GM23338 (cell line): ENCODE measurements around the gene SLC25A42. TPM values are rescaled to one million over a fixed set of nuclear protein-coding genes. Genes with fewer than 3 reads are reported as not detected.

Experiments used
- ATAC-seq: fragments of 200-7000 bp; cut with Tn5 transposase; 3 replicates; pipeline ENCODE4 v1.9.1; 2020
- DNase-seq: peaks from one replicate; pipeline ENCODE4 v3.0.0-alpha.2; 2015; ENCODE audit warnings: low spot score
- H2AFZ ChIP-seq: fragments of 200-600 bp; sonication (generic); 2 replicates; pipeline ENCODE4 v1.8.0; 2016; ENCODE audit warnings: antibody characterized with exemption, mild to moderate bottlenecking, moderate library complexity
- H3F3A ChIP-seq: fragments of 200-600 bp; sonication (generic); replicated peaks from 2 replicates; pipeline ENCODE4 v1.8.0; 2017; ENCODE audit warnings: antibody characterized with exemption, mixed run types, low read depth
- H3K27ac ChIP-seq: fragments of 200-600 bp; sonication (generic); 2 replicates; pipeline ENCODE4 v1.6.1; 2016; ENCODE audit warnings: low read depth
- H3K27me3 ChIP-seq: fragments of 200-600 bp; sonication (generic); 2 replicates; pipeline ENCODE4 v1.8.0; 2016; ENCODE audit warnings: mild to moderate bottlenecking, mixed run types, moderate library complexity; ENCODE audit not compliant: insufficient read depth
- H3K36me3 ChIP-seq: fragments of 200-600 bp; sonication (generic); 2 replicates; pipeline ENCODE4 v1.8.0; 2016; ENCODE audit warnings: mild to moderate bottlenecking; ENCODE audit not compliant: insufficient read depth
- H3K4me1 ChIP-seq: fragments of 200-600 bp; sonication (generic); 2 replicates; pipeline ENCODE4 v1.8.0; 2016; ENCODE audit warnings: mild to moderate bottlenecking, moderate library complexity; ENCODE audit not compliant: insufficient read depth
- H3K4me2 ChIP-seq: fragments of 200-600 bp; sonication (generic); 2 replicates; pipeline ENCODE4 v1.7.1; 2017; ENCODE audit warnings: mixed run types
- H3K4me3 ChIP-seq: fragments of 200-600 bp; sonication (generic); 2 replicates; pipeline ENCODE4 v1.6.1; 2016; ENCODE audit warnings: mixed run types
- H3K79me2 ChIP-seq: fragments of 200-600 bp; sonication (generic); replicated peaks from 2 replicates; pipeline ENCODE4 v1.8.0; 2017; ENCODE audit warnings: mild to moderate bottlenecking; ENCODE audit not compliant: insufficient read depth
- H3K9me2 ChIP-seq: fragments of 200-600 bp; sonication (generic); 2 replicates; pipeline ENCODE4 v1.8.0; 2017; ENCODE audit not compliant: insufficient read depth
- H4K20me1 ChIP-seq: fragments of 200-600 bp; sonication (generic); replicated peaks from 2 replicates; pipeline ENCODE4 v1.8.0; 2017; ENCODE audit warnings: mild to moderate bottlenecking; ENCODE audit not compliant: insufficient read depth
- H3K27ac Mint-ChIP-seq: 2 replicates; pipeline ENCODE4 v1.8.0; 2020; ENCODE audit warnings: inconsistent platforms, mild to moderate bottlenecking, moderate library complexity, mixed read lengths
- H3K27me3 Mint-ChIP-seq: 3 replicates; pipeline ENCODE4 v1.8.0; 2022; ENCODE audit warnings: low read depth, mild to moderate bottlenecking, moderate library complexity, mixed read lengths, inconsistent platforms; ENCODE audit not compliant: insufficient read depth, poor library complexity
- H3K36me3 Mint-ChIP-seq: 3 replicates; pipeline ENCODE4 v1.8.0; 2021; ENCODE audit warnings: low read depth, mild to moderate bottlenecking, inconsistent platforms, moderate library complexity, mixed read lengths
- H3K4me1 Mint-ChIP-seq: 3 replicates; pipeline ENCODE4 v1.8.0; 2020; ENCODE audit warnings: mild to moderate bottlenecking, inconsistent platforms, mixed read lengths
- H3K4me3 Mint-ChIP-seq: 3 replicates; pipeline ENCODE4 v1.8.0; 2021; ENCODE audit warnings: moderate library complexity, mild to moderate bottlenecking, inconsistent platforms, mixed read lengths
- H3K9me3 Mint-ChIP-seq: 3 replicates; pipeline ENCODE4 v1.8.0; 2020; ENCODE audit warnings: moderate library complexity, mild to moderate bottlenecking, inconsistent platforms, mixed read lengths
- CREB1 ChIP-seq: fragments of 250-450 bp; sonication (Bioruptor Pico); IDR thresholded peaks from 2 replicates; pipeline ENCODE4 v1.5.0; 2020; ENCODE audit warnings: low read depth, mild to moderate bottlenecking, moderate library complexity
- CTCF ChIP-seq, 2 experiments: fragments of 200-600 bp in 1 of 2; sonication (generic) in 1 of 2; conservative IDR thresholded peaks; 2 replicates each; pipeline versions ENCODE4 v1.5.1 to v1.6.1; 2016 to 2017; ENCODE audit warnings: antibody characterized with exemption in 2 of 2, low read depth in 2 of 2, mild to moderate bottlenecking in 2 of 2, moderate library complexity in 1 of 2
- ETS1 ChIP-seq: IDR thresholded peaks from 2 replicates; pipeline ENCODE4 v1.6.1; 2016; ENCODE audit warnings: antibody characterized with exemption
- EZH2 ChIP-seq: fragments of 200-600 bp; sonication (generic); IDR thresholded peaks from one replicate; pipeline ENCODE4 v1.8.0; 2017; ENCODE audit warnings: antibody characterized with exemption, mild to moderate bottlenecking, low read depth; ENCODE audit not compliant: unreplicated experiment
- EZH2phosphoT487 ChIP-seq: fragments of 200-600 bp; sonication (generic); IDR thresholded peaks from one replicate; pipeline ENCODE4 v1.8.1; 2018; ENCODE audit warnings: antibody characterized with exemption; ENCODE audit not compliant: unreplicated experiment
- JUNB ChIP-seq: IDR thresholded peaks from one replicate; pipeline ENCODE4 v1.6.1; 2016; ENCODE audit warnings: antibody characterized with exemption; ENCODE audit not compliant: unreplicated experiment
- POLR2AphosphoS5 ChIP-seq: IDR thresholded peaks from 2 replicates; pipeline ENCODE4 v1.6.1; 2016; ENCODE audit warnings: antibody characterized with exemption, low read depth
- REST ChIP-seq: IDR thresholded peaks from one replicate; pipeline ENCODE4 v1.6.1; 2018; ENCODE audit warnings: antibody characterized with exemption; ENCODE audit not compliant: unreplicated experiment
- ZNF114 ChIP-seq: fragments of 250-450 bp; sonication (Bioruptor Pico); IDR thresholded peaks from 2 replicates; pipeline ENCODE4 v1.5.0; 2020; ENCODE audit warnings: mild to moderate bottlenecking, moderate library complexity
- ZNF331 ChIP-seq: fragments of 250-450 bp; sonication (Bioruptor Pico); IDR thresholded peaks from 2 replicates; pipeline ENCODE4 v1.5.0; 2020; ENCODE audit warnings: low read depth, mild to moderate bottlenecking, moderate library complexity
- ZNF462 ChIP-seq: fragments of 250-450 bp; sonication (Bioruptor Pico); IDR thresholded peaks from 2 replicates; pipeline ENCODE4 v1.5.0; 2020; ENCODE audit warnings: mild to moderate bottlenecking, moderate library complexity
- polyA plus RNA-seq: library from polyadenylated mRNA; unstranded; fragments of >200 nt; fragmentation: Nextera tagmentation; extraction: Ambion mirVana; gene quantifications from 2 replicates; pipeline ENCODE4 v1.2.1, GENCODE V29; 2016
- total RNA-seq: library from RNA; depleted of rRNA; stranded (reverse); fragments of >200 nt; shearing (Covaris generic); gene quantifications from 2 replicates; pipeline ENCODE4 v1.2.3, GENCODE V29; 2014

SLC25A42 gene
- total and polyA plus RNA-seq, 2 experiments from 2014 or later: 7.3 to 7.6 TPM

GRCh38 chr19:19145684-19146608 is 82.2 kb downstream of the SLC25A42 start:
- H3K4me3 ChIP-seq: peak overlapping the region; percentile 40; the same call in 1 of the 2 replicates

More at GRCh38 chr19:19145684-19146608, 82.2 kb downstream of the SLC25A42 start:
- no peaks in the 10 kb centered on the region for H3K9me2 ChIP-seq
- H3K9me3 Mint-ChIP-seq: no peaks in the 10 kb centered on the region
- H3K4me1 Mint-ChIP-seq: no peaks in the 10 kb centered on the region
- DNase-seq (peak; percentile 89), ATAC-seq (peak; percentile 91)
- H3K4me3 Mint-ChIP-seq: no peak overlapping the region
- no peaks in the 10 kb centered on the region for H3F3A ChIP-seq
- peak overlapping the region; percentile 74 for H3K4me2 ChIP-seq
- H3K4me1 ChIP-seq: no peaks in the 10 kb centered on the region
- H2AFZ ChIP-seq: peak overlapping the region; percentile 94; the same call in 1 of the 2 replicates
- H4K20me1 ChIP-seq: no peaks in the 10 kb centered on the region
- peaks cover 8% of the 10 kb centered on the region; the same call in 2 of the 3 replicates for H3K36me3 Mint-ChIP-seq
- H3K27ac ChIP-seq: no peak overlapping the region
- no peaks in the 10 kb centered on the region for H3K36me3 ChIP-seq
- TF ChIP-seq CTCF (conservative IDR thresholded peaks at IDR 0.05; ENCODE audit: low read depth in 2 of 2): peak; percentile 72 to 98
- TF ChIP-seq REST: no peak
- TF ChIP-seq JUNB: no peak
- TF ChIP-seq ZNF462 (CRISPR knock-in tag): no peak
- no peak for TF ChIP-seq ZNF331 (CRISPR knock-in tag)
- no peak for TF ChIP-seq CREB1 (CRISPR knock-in tag)
- no peak for TF ChIP-seq ZNF114 (CRISPR knock-in tag)
- TF ChIP-seq EZH2phosphoT487: no peak
- peak; percentile 59; the same call in 1 of the 2 replicates for TF ChIP-seq ETS1
- no peak for TF ChIP-seq EZH2
- no peak for TF ChIP-seq POLR2AphosphoS5
- H3K27ac Mint-ChIP-seq: no peak overlapping the region
- no peaks in the 10 kb centered on the region for H3K27me3 ChIP-seq
- no peaks in the 10 kb centered on the region for H3K79me2 ChIP-seq
- H3K27me3 Mint-ChIP-seq: peaks cover 19% of the 10 kb centered on the region
